SK-N-SH treated with all-trans-retinoic acid at 6 μM for 48 hours (cell line): ENCODE measurements around the gene MGARP.

ENCODE experiments used
- ATAC-seq: fragments of 200-7000 bp; cut with Tn5 transposase; 3 replicates; pipeline ENCODE4 v1.9.1; 2020; ENCODE audit warnings: mild to moderate bottlenecking, moderate library complexity
- ARNTL ChIP-seq: fragments of 450-650 bp; formaldehyde crosslinking; IDR thresholded peaks from 2 replicates; pipeline ENCODE4 v1.5.0; 2020; ENCODE audit warnings: low read depth, mild to moderate bottlenecking, moderate library complexity, borderline replicate concordance
- BACH2 ChIP-seq: fragments of 250-450 bp; sonication (Bioruptor Pico); IDR thresholded peaks from 2 replicates; pipeline ENCODE4 v1.9.0; 2021; ENCODE audit warnings: mild to moderate bottlenecking, borderline replicate concordance
- ESRRG ChIP-seq: fragments of 250-450 bp; sonication (Bioruptor Pico); IDR thresholded peaks from 2 replicates; pipeline ENCODE4 v1.6.1; 2021; ENCODE audit warnings: mild to moderate bottlenecking
- GLIS3 ChIP-seq: fragments of 250-450 bp; sonication (Bioruptor Pico); IDR thresholded peaks from 2 replicates; pipeline ENCODE4 v1.5.0; 2020; ENCODE audit warnings: mild to moderate bottlenecking, moderate library complexity
- ISL1 ChIP-seq: fragments of 250-450 bp; sonication (Bioruptor Pico); IDR thresholded peaks from 2 replicates; pipeline ENCODE4 v2.1.2; 2022; ENCODE audit warnings: mild to moderate bottlenecking, moderate library complexity
- OSR1 ChIP-seq: fragments of 250-450 bp; sonication (Bioruptor Pico); IDR thresholded peaks from 2 replicates; pipeline ENCODE4 v1.8.0; 2022; ENCODE audit warnings: moderate library complexity, mild to moderate bottlenecking, inconsistent platforms
- POU6F1 ChIP-seq: fragments of 250-450 bp; sonication (Bioruptor Pico); IDR thresholded peaks from 2 replicates; pipeline ENCODE4 v1.8.0; 2021; ENCODE audit warnings: low read depth, mild to moderate bottlenecking, moderate library complexity, borderline replicate concordance
- SNAI2 ChIP-seq: fragments of 250-450 bp; sonication (Bioruptor Pico); IDR thresholded peaks from 2 replicates; pipeline ENCODE4 v1.5.0; 2020; ENCODE audit warnings: mild to moderate bottlenecking, moderate library complexity
- TCF4 ChIP-seq: fragments of 250-450 bp; sonication (Bioruptor Pico); IDR thresholded peaks from 2 replicates; pipeline ENCODE4 v1.8.0; 2021; ENCODE audit warnings: mild to moderate bottlenecking, moderate library complexity, borderline replicate concordance
- TSHZ2 ChIP-seq: fragments of 250-450 bp; sonication (Bioruptor Pico); IDR thresholded peaks from 2 replicates; pipeline ENCODE4 v1.5.0; 2020; ENCODE audit warnings: mild to moderate bottlenecking, moderate library complexity
- ZC3H10 ChIP-seq: fragments of 250-450 bp; sonication (Bioruptor Pico); IDR thresholded peaks from 2 replicates; pipeline ENCODE4 v1.5.1; 2021; ENCODE audit warnings: mild to moderate bottlenecking, moderate library complexity
- ZFP3 ChIP-seq: fragments of 250-450 bp; sonication (Bioruptor Pico); IDR thresholded peaks from 2 replicates; pipeline ENCODE4 v1.5.0; 2020; ENCODE audit warnings: mild to moderate bottlenecking, moderate library complexity
- ZFP30 ChIP-seq: fragments of 450-650 bp; formaldehyde crosslinking; IDR thresholded peaks from 2 replicates; pipeline ENCODE4 v1.5.0; 2022; ENCODE audit warnings: mild to moderate bottlenecking, moderate library complexity
- ZNF565 ChIP-seq: fragments of 450-650 bp; formaldehyde crosslinking; conservative IDR thresholded peaks from 2 replicates; pipeline ENCODE4 v1.5.0; 2020; ENCODE audit warnings: low read depth, mild to moderate bottlenecking, moderate library complexity
- ZNF70 ChIP-seq: fragments of 450-650 bp; formaldehyde crosslinking; IDR thresholded peaks from 2 replicates; pipeline ENCODE4 v1.5.0; 2020; ENCODE audit warnings: mild to moderate bottlenecking, moderate library complexity
- ZNF8 ChIP-seq: fragments of 450-650 bp; formaldehyde crosslinking; IDR thresholded peaks from 2 replicates; pipeline ENCODE4 v1.5.0; 2020; ENCODE audit warnings: mild to moderate bottlenecking, moderate library complexity
- TF ChIP-seq, protein P1 (sequence below): fragments of 250-450 bp; sonication (Bioruptor Pico); IDR thresholded peaks from 2 replicates; pipeline ENCODE4 v1.5.1; 2021; ENCODE audit warnings: mild to moderate bottlenecking, moderate library complexity
- TF ChIP-seq, protein P2 (sequence below): fragments of 250-450 bp; sonication (Bioruptor Pico); IDR thresholded peaks from 2 replicates; pipeline ENCODE4 v1.8.0; 2020; ENCODE audit warnings: mild to moderate bottlenecking, moderate library complexity, borderline replicate concordance

Gene MGARP

DNA sequence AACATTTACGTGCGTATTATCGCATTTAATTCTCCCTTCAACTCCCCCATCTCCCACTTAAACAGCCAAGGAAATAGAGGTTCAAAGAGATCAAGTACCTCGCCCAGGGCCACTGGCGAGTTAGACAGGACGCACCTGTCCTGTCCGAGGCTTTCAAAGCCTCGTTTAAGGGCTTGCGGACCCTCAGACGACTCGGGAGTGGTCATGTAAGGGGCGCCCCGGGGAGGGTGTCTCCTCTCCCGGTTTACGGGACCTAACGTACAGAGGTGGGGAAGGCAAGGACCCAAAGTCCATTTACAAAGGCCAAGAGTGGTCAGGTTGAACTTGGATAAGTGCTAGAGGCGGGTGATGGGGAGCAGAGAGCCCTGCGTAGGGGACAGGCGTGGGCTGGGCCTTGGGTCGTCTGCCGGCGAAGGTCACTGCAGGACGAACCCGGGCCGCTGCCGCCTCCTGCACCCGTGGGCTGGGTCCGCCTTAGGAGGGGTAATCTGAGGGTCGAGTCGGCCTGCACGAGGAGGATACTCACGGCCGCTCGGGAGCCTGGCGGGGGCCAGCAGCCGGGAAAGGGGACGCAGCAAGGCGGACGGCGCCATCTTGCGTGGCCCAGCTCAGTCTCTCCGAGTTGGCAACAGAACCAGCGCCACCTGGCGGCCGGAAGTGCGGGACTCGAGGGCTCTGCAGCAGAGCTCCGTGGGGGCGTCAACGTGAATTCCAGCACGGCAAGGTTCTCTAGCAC, 15.3 kb upstream of the MGARP start (continued):
- TF ChIP-seq ZNF8 (CRISPR knock-in tag) (no peak), ZFP30 (no peak)

DNA sequence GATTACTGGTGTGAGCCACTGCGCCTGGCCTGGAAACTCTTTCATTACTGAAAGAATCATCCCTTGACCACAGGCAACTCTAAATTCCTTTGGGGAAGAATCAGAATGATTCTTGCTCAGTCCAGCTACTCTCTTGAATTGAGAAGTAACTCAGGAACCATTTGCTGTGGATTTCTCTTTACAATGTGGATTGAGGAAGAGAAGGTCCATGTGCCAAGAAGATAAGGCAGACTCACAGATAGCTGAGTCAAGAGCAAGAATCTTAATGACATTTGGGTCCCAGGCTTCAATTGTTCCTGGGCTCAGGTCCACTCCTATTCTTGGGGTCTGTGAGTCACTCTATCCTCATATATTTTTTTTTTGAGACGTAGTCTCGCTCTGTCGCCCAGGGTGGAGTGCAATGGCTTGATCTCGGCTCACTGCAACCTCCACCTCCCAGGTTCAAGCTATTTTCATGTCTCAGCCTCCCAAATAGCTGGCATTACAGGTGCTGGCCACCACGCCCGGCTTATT, 6.2 kb upstream of the MGARP start:
- ATAC-seq, result no peak
- TF ChIP-seq ISL1 (CRISPR knock-in tag) (no peak), ZNF70 (CRISPR knock-in tag) (no peak), ARNTL (CRISPR knock-in tag) (no peak), ZFP3 (CRISPR knock-in tag) (no peak)
- TF ChIP-seq, protein P1, sequence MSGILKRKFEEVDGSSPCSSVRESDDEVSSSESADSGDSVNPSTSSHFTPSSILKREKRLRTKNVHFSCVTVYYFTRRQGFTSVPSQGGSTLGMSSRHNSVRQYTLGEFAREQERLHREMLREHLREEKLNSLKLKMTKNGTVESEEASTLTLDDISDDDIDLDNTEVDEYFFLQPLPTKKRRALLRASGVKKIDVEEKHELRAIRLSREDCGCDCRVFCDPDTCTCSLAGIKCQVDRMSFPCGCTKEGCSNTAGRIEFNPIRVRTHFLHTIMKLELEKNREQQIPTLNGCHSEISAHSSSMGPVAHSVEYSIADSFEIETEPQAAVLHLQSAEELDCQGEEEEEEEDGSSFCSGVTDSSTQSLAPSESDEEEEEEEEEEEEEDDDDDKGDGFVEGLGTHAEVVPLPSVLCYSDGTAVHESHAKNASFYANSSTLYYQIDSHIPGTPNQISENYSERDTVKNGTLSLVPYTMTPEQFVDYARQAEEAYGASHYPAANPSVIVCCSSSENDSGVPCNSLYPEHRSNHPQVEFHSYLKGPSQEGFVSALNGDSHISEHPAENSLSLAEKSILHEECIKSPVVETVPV, result no peak

DNA sequence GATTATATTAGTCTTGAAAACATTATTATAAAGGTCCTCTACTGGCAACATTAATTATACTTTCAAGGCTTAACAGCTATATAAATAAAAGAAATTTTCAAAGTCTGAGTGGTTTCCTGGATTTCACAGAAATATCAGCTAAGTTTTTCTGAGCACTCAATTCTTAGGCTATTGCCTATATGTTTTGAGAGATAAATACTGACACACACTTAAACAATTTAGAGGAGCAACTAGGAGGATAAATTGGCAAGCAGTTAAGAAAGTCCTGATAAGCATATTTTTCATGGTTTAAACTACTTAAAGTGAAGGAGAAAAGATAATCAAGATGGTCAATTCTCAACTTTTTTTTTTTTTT, 2.7 kb upstream of the MGARP start:
- TF ChIP-seq ZNF565 (CRISPR knock-in tag) (no peak), BACH2 (CRISPR knock-in tag) (no peak), GLIS3 (CRISPR knock-in tag) (no peak), TCF4 (CRISPR knock-in tag) (no peak), ZNF8 (CRISPR knock-in tag) (no peak), ISL1 (CRISPR knock-in tag) (no peak), ZFP3 (CRISPR knock-in tag) (no peak), TSHZ2 (CRISPR knock-in tag) (no peak), ESRRG (CRISPR knock-in tag) (no peak), OSR1 (CRISPR knock-in tag) (no peak), POU6F1 (CRISPR knock-in tag) (no peak), ZNF70 (CRISPR knock-in tag) (no peak), SNAI2 (CRISPR knock-in tag) (no peak), ZC3H10 (no peak)
- TF ChIP-seq, protein P2, sequence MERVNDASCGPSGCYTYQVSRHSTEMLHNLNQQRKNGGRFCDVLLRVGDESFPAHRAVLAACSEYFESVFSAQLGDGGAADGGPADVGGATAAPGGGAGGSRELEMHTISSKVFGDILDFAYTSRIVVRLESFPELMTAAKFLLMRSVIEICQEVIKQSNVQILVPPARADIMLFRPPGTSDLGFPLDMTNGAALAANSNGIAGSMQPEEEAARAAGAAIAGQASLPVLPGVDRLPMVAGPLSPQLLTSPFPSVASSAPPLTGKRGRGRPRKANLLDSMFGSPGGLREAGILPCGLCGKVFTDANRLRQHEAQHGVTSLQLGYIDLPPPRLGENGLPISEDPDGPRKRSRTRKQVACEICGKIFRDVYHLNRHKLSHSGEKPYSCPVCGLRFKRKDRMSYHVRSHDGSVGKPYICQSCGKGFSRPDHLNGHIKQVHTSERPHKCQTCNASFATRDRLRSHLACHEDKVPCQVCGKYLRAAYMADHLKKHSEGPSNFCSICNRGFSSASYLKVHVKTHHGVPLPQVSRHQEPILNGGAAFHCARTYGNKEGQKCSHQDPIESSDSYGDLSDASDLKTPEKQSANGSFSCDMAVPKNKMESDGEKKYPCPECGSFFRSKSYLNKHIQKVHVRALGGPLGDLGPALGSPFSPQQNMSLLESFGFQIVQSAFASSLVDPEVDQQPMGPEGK, result no peak
- TF ChIP-seq, protein P1, result no peak

More for the DNA sequence above, 2.7 kb upstream of the MGARP start:
- peak; percentile 6; the same call in 2 of the 3 replicates for ATAC-seq
